Right atrium auricular region (tissue), 2 donors: ENCODE measurements around the gene ABR. TPM values are rescaled to one million over a fixed set of nuclear protein-coding genes. Genes with fewer than 3 reads are reported as not detected.

ENCODE experiments used
- DNase-seq: peaks from one replicate; pipeline ENCODE4 v3.0.0-alpha.2; 2019; ENCODE audit warnings: low spot score
- H3K27ac ChIP-seq, 2 donors: fragments of 200-600 bp; sonication (generic); 1 replicate in 1 of 2; 2 replicates in 1 of 2; pipeline ENCODE4 v1.5.1; 2016 to 2019
- H3K27me3 ChIP-seq, 2 donors: fragments of 200-600 bp; sonication (generic); one replicate each; pipeline versions ENCODE4 v1.5.1 to v1.6.0; 2017 to 2019
- H3K36me3 ChIP-seq: fragments of 200-600 bp; sonication (generic); one replicate; pipeline ENCODE4 v1.5.1; 2016
- H3K4me1 ChIP-seq, 2 donors: fragments of 200-600 bp; sonication (generic); one replicate each; pipeline versions ENCODE4 v1.5.1 to v1.6.0; 2017 to 2019
- H3K4me3 ChIP-seq, 2 donors: fragments of 200-600 bp; sonication (generic); 1 replicate in 1 of 2; 2 replicates in 1 of 2; pipeline ENCODE4 v1.5.1; 2017 to 2019; ENCODE audit warnings: mild to moderate bottlenecking in 1 of 2, moderate library complexity in 1 of 2
- H3K9me3 ChIP-seq, 2 donors: fragments of 200-600 bp; sonication (generic); one replicate each; pipeline ENCODE4 v1.5.1; 2019
- CTCF ChIP-seq, 2 donors: fragments of 200-600 bp; sonication (generic); IDR thresholded peaks; one replicate each; pipeline ENCODE4 v1.5.1; 2019; ENCODE audit warnings: antibody characterized with exemption in 2 of 2
- total RNA-seq, 2 donors: library from RNA; depleted of rRNA; stranded (reverse); fragments of >200 nt; gene quantifications; one replicate each; pipeline ENCODE4 v1.1.0, GENCODE V29; 2016

Gene ABR
- total RNA-seq, 2 donors from 2014 or later = 94.9 to 116 TPM

DNA sequence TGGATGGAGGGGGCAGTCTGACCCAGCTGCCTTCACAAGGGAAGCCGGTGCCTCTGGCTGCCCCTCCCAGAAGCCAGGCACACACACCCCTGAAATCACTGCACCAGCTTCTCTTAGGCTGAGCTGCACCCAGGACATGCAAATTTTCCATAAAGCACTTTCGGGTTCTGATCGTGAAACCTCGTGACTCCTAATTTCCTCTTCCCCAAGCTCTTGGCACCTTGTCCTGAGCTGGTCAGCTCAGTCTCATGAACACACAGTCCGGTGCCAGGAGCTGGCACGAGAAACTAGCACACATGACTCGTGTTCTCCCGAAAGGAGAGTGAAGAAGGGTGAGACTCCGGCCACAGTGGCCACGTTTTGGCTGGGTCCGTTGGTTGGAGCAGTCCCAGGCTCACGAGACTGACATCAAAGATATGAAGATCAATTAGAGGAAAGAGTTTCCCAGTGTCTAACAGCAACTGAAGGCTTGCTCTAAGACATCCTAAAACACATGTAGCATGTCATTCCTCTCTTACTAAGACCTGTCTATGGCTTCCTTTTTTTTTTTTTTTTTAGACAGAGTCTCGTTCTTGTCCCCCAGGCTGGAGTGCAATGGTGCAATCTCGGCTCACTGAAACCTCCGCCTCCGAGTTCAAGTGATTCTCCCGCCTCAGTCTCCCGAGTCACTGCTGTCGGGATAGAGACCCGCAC is 9.2 kb upstream of the ABR start:
- Histone ChIP-seq H3K27me3 (no peaks in the 10 kb centered on the region), H3K36me3 (no peaks in the 10 kb centered on the region), H3K9me3 (no peaks in the 10 kb centered on the region), H3K27ac (peak overlapping the region; percentile 81 to 85), H3K4me3 (peak overlapping the region in 1 of 2 donors; percentile 1), H3K4me1 (peaks cover 0 to 43% of the 10 kb centered on the region in 2 donors)
- peak; percentile 95 for DNase-seq
- TF ChIP-seq CTCF (IDR thresholded peaks at IDR 0.05) = no peak

DNA sequence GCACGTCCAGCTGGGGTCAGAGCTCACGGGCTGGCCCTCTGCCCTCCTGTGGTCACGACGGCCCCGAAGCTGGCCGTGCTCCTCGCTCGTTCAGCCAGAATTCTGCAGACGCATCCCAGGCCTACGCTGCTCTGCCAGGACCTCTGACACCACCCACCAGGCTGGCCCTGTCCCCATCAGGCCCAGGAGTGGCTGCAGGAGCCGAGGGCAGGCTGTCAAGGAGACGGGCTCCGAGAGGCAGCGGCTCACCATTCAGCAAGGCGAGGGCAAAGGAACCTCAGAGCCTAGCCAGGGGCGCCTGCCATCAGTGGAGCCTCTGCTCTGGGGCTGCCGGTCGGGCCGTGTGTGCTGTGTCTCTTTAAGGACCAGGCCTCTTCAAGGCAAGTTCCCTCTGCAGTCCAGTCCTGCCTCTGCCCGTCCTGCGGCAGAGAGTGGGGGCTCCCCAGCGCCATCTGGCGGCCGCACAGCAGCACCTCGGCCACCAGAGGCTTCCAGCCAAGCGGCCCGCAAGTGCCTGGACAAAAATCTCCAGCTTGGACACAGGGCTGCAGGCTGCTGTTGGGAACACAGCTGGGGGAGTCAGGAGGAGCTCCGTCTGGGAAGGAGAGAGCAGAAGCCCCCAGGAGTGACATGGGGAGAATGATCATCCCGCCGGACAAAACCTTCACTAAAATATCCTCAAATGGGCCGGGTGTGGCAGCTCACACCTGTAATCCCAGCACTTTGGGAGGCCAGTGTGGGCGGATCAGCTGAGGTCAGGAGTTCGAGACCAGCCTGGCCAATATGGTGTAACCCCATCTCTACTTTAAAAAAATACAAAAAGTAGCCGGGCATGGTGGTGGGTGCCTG is 7.4 kb upstream of the ABR start:
- peaks cover 0 to 57% of the 10 kb centered on the region in 2 donors for H3K4me1 ChIP-seq
- peak; percentile 96 to 99 for TF ChIP-seq CTCF (IDR thresholded peaks at IDR 0.05)
- no peaks in the 10 kb centered on the region for H3K9me3 ChIP-seq
- no peaks in the 10 kb centered on the region for H3K27me3 ChIP-seq
- no peaks in the 10 kb centered on the region for H3K36me3 ChIP-seq
- DNase-seq = peak; percentile 87
- H3K4me3 ChIP-seq = peak overlapping the region; percentile 2 to 42
- H3K27ac ChIP-seq = peak overlapping the region; percentile 82 to 85

DNA sequence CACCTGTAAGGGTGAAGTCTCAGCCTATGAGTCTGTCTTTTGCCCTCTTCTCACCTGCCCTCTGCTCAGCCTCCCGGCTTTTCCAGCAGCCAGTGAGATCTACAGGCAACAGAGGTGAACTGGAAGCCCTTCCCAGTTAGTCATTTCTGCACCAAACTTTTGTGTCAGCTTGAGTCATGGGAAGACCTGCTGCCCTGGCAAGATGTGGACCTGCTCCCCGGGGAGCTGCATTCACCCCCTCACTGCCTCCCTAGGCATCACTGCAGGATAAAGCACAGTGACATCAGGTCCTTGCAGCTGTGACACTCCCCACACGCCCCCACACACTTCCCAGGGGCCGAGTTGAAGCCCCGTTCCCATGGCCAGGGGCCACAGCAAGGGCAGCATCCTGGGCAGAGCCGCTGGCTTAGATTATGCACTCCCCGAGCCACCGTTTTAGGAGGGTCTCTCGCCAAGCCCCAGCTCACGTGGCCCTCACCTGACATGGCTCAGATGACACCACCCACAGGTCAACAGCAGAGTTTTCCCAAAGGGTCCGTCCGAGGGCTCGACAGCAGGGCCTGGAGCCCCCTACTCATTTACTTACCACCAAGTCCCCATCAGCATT is 6.5 kb upstream of the ABR start:
- Histone ChIP-seq H3K27me3 (no peaks in the 10 kb centered on the region), H3K4me1 (peaks cover 0 to 58% of the 10 kb centered on the region in 2 donors), H3K36me3 (no peaks in the 10 kb centered on the region), H3K27ac (peak overlapping the region; percentile 82 to 85), H3K9me3 (no peaks in the 10 kb centered on the region), H3K4me3 (peak overlapping the region; percentile 2 to 42)
- DNase-seq = no peak
- TF ChIP-seq CTCF (IDR thresholded peaks at IDR 0.05) = no peak

DNA sequence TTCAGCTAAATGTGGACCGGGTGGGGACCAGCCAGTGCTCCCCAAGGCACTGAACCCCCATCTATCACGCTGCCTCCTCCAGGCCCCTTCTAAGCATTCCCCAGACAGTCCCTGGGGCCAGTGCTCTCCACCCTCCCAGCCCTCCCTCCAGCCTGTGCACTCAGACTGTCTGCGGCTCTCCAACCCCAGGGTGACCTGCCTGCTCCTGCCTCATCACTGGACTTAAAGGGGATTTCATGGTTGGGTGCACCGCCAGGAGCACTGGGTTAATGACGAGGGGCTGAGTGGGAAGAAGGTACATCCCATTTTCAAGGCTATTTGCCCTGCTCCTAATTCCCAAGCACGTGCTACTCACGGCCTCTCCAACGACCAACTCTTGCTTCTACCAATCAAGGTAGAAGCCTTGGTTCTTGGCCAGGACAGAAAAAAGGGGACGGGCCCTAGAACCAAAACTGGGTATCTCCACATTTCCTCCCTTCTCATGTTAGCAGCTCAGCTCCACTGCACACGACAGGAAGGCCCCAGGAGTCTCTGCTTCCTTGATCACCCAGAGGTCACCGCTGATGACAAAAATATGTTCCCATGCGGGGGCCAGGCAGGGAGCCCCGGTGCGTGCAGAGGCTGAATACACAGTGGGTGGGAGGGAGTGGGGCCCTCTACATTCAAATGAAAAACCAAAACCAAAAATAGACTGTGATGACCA is 3.5 kb upstream of the ABR start:
- Histone ChIP-seq H3K4me1 (peaks cover 0 to 63% of the 10 kb centered on the region in 2 donors), H3K9me3 (no peaks in the 10 kb centered on the region), H3K4me3 (no peak overlapping the region), H3K36me3 (no peaks in the 10 kb centered on the region), H3K27ac (peak overlapping the region in 1 of 2 donors; percentile 3), H3K27me3 (no peaks in the 10 kb centered on the region)
- DNase-seq = no peak
- TF ChIP-seq CTCF (IDR thresholded peaks at IDR 0.05) = no peak

- TF ChIP-seq CTCF (IDR thresholded peaks at IDR 0.05) = no peak
- no peaks in the 10 kb centered on the region for H3K36me3 ChIP-seq
- H3K9me3 ChIP-seq = no peaks in the 10 kb centered on the region
- H3K4me3 ChIP-seq = no peak overlapping the region
- no peak for DNase-seq
- H3K27ac ChIP-seq = peak overlapping the region in 1 of 2 donors; percentile 3
- H3K4me1 ChIP-seq = peaks cover 0 to 63% of the 10 kb centered on the region in 2 donors
- no peaks in the 10 kb centered on the region for H3K27me3 ChIP-seq
These were observed 3.0 kb upstream of the ABR start for GRCh38 chr17:1182811-1183170.
